ENCODE results near the gene STARD3.

- TF ChIP-seq POLR2A (IDR thresholded peaks at IDR 0.05) (no peak), POLR2AphosphoS5 (IDR thresholded peaks at IDR 0.05) (no peak)
- TF ChIP-seq, protein P1, sequence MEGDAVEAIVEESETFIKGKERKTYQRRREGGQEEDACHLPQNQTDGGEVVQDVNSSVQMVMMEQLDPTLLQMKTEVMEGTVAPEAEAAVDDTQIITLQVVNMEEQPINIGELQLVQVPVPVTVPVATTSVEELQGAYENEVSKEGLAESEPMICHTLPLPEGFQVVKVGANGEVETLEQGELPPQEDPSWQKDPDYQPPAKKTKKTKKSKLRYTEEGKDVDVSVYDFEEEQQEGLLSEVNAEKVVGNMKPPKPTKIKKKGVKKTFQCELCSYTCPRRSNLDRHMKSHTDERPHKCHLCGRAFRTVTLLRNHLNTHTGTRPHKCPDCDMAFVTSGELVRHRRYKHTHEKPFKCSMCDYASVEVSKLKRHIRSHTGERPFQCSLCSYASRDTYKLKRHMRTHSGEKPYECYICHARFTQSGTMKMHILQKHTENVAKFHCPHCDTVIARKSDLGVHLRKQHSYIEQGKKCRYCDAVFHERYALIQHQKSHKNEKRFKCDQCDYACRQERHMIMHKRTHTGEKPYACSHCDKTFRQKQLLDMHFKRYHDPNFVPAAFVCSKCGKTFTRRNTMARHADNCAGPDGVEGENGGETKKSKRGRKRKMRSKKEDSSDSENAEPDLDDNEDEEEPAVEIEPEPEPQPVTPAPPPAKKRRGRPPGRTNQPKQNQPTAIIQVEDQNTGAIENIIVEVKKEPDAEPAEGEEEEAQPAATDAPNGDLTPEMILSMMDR (IDR thresholded peaks at IDR 0.05 in 8 of 11, conservative IDR thresholded peaks at IDR 0.05 in 3 of 11): no peak
Observed at GRCh38 chr17:39653316-39653661, 16.3 kb downstream of the STARD3 start.

Measured in spleen (tissue), 7 donors.